Endothelial cell of umbilical vein (primary cell): ENCODE data around the gene NR2F6. TPM values are rescaled to one million over a fixed set of nuclear protein-coding genes. Genes with fewer than 3 reads are reported as not detected.

Experiments
- BruUV-seq: library from RNA; stranded (reverse); fragments of 400-500 nt; replicated peaks from 2 replicates; lab custom pipeline; 2021; lab: Mats Ljungman, UMichigan
- CTCF ChIA-PET: fragments of 300-600, 350-600 bp; sonication (Branson Sonifier 250); formaldehyde crosslinking; loops from one replicate; lab custom pipeline; 2021; ENCODE audit warnings: antibody characterized with exemption, inconsistent platforms; lab: Charles Lee
- POLR2A ChIA-PET: fragments of 300-600, 350-600 bp; sonication (Branson Sonifier 250); formaldehyde crosslinking; loops from one replicate; lab custom pipeline; 2021; ENCODE audit warnings: antibody characterized with exemption, inconsistent platforms; lab: Charles Lee
- DNase-seq: peaks from one replicate; pipeline ENCODE4 v3.0.0-alpha.2; 2011; ENCODE audit warnings: low read depth, low spot score
- FAIRE-seq: peaks from 2 replicates; lab custom pipeline; 2011; peaks lifted over from hg19 to GRCh38; lab: Jason Lieb, UNC
- H2AFZ ChIP-seq: 2 replicates; pipeline ENCODE4 v1.6.0; 2012; ENCODE audit warnings: low read depth, low read length, control low read depth, inconsistent platforms
- H3K27ac ChIP-seq: 2 replicates; pipeline ENCODE4 v1.5.1; 2011; ENCODE audit warnings: low read depth, mild to moderate bottlenecking, control low read depth, low read length, moderate library complexity; ENCODE audit not compliant: insufficient read depth
- H3K27me3 ChIP-seq, 2 experiments: 2 replicates each; pipeline versions ENCODE4 v1.6.0 to v1.6.1; 2011; ENCODE audit warnings: low read length in 2 of 2, mixed read lengths in 1 of 2; ENCODE audit not compliant: control insufficient read depth in 2 of 2, insufficient read depth in 2 of 2
- H3K36me3 ChIP-seq, 2 experiments: 2 replicates in 1 of 2; 3 replicates in 1 of 2; pipeline ENCODE4 v1.5.1; 2011; ENCODE audit warnings: low read length in 2 of 2, mild to moderate bottlenecking in 1 of 2, moderate library complexity in 1 of 2; ENCODE audit not compliant: control insufficient read depth in 2 of 2, insufficient read depth in 2 of 2; ENCODE audit errors: extremely low read depth in 1 of 2
- H3K4me1 ChIP-seq: 3 replicates; pipeline ENCODE4 v1.5.1; 2011; ENCODE audit warnings: mild to moderate bottlenecking, low read length; ENCODE audit not compliant: control insufficient read depth, insufficient read depth; ENCODE audit errors: extremely low read depth
- H3K4me2 ChIP-seq: 2 replicates; pipeline ENCODE4 v1.6.1; 2011; ENCODE audit warnings: low read length, control low read depth, mixed read lengths; ENCODE audit not compliant: insufficient read depth
- H3K4me3 ChIP-seq, 3 experiments: fragments of 200-600 bp in 1 of 3; sonication (generic), shearing (Covaris generic) in 1 of 3; replicated peaks in 1 of 3; 2 replicates each; pipeline ENCODE4 v1.5.1; 2011 to 2016; ENCODE audit warnings: control low read depth in 3 of 3, low read length in 3 of 3, mild to moderate bottlenecking in 2 of 3, inconsistent platforms in 1 of 3, low read depth in 1 of 3, moderate library complexity in 1 of 3; ENCODE audit not compliant: insufficient read depth in 1 of 3
- H3K79me2 ChIP-seq: 2 replicates; pipeline ENCODE4 v1.6.0; 2012; ENCODE audit warnings: low read length, inconsistent platforms; ENCODE audit not compliant: control insufficient read depth, insufficient read depth
- H3K9ac ChIP-seq: replicated peaks from 2 replicates; pipeline ENCODE3; 2011; ENCODE audit warnings: low read length, control low read depth; ENCODE audit not compliant: insufficient read depth; ENCODE audit errors: extremely low read depth
- H3K9me1 ChIP-seq: replicated peaks from 3 replicates; pipeline ENCODE4 v1.6.0; 2011; ENCODE audit warnings: mild to moderate bottlenecking, low read length; ENCODE audit not compliant: control insufficient read depth, insufficient read depth; ENCODE audit errors: extremely low read depth
- H3K9me3 ChIP-seq: replicated peaks from 2 replicates; pipeline ENCODE4 v1.5.1; 2012; ENCODE audit warnings: low read length, inconsistent platforms; ENCODE audit not compliant: control insufficient read depth, insufficient read depth
- H4K20me1 ChIP-seq: replicated peaks from 2 replicates; pipeline ENCODE3; 2011; ENCODE audit warnings: mild to moderate bottlenecking, low read length; ENCODE audit not compliant: control insufficient read depth, insufficient read depth; ENCODE audit errors: extremely low read depth
- CTCF ChIP-seq, 2 donors: IDR thresholded peaks; 1 replicate in 1 of 2; 2 replicates in 1 of 2; pipeline ENCODE4 v1.5.1; 2011; ENCODE audit warnings: low read length in 2 of 2, mild to moderate bottlenecking in 2 of 2, moderate library complexity in 2 of 2, control low read depth in 1 of 2, inconsistent platforms in 1 of 2, low read depth in 1 of 2; ENCODE audit not compliant: insufficient read depth in 1 of 2; ENCODE audit errors: extremely low read depth in 1 of 2
- EZH2 ChIP-seq: IDR thresholded peaks from 2 replicates; pipeline ENCODE4 v1.6.1; 2012; ENCODE audit warnings: borderline replicate concordance, low read depth, mild to moderate bottlenecking, moderate library complexity, low read length, inconsistent platforms; ENCODE audit not compliant: severe bottlenecking
- MYC ChIP-seq: IDR thresholded peaks from one replicate; pipeline ENCODE4 v1.6.1; 2011; ENCODE audit warnings: mild to moderate bottlenecking, low read depth, low read length
- POLR2AphosphoS5 ChIP-seq: IDR thresholded peaks from 2 replicates; pipeline ENCODE4 v1.6.1; 2012; ENCODE audit warnings: low read depth, mild to moderate bottlenecking, control low read depth, low read length, moderate library complexity; ENCODE audit not compliant: insufficient read depth
- dilution Hi-C: fragments of 300-500 bp; cut with MboI; formaldehyde crosslinking; loops from one replicate; pipeline ENCODE4 v1.15.0; 2019; ENCODE audit warnings: low sequenced_read_pairs; ENCODE audit not compliant: extremely low pct_ligation_motif_present
- intact Hi-C: fragments of 100-400 bp; cut with micrococcal nuclease; formaldehyde crosslinking; loops from one replicate; pipeline ENCODE4 v1.10.0; 2022
- polyA plus RNA-seq, 4 experiments: library from polyadenylated mRNA; depleted of rRNA in 3 of 4; stranded (reverse) in 3 of 4; unstranded in 1 of 4; fragments of >200 nt; gene quantifications; 2 replicates each; pipeline versions ENCODE4 v1.2.1 to v1.2.3, GENCODE V29; 2011 to 2012; ENCODE audit warnings: missing spikeins in 1 of 4
- total RNA-seq: library from RNA; stranded (reverse); gene quantifications from 2 replicates; pipeline ENCODE4 v1.2.3, GENCODE V29; 2021

Gene NR2F6
- total and polyA plus RNA-seq, 2 donors (not counting 3 experiments of a cell fraction or from before 2014, with no cell fraction given): 36.1 to 38.9 TPM

- H3K36me3 ChIP-seq: peaks cover 0 to 53% of the 10 kb centered on the region in 2 experiments
- no peak overlapping the region for H3K27ac ChIP-seq
- no peaks in the 10 kb centered on the region for H3K9me1 ChIP-seq
- H4K20me1 ChIP-seq: no peaks in the 10 kb centered on the region
- no peak overlapping the region for H3K4me3 ChIP-seq
- no peak for TF ChIP-seq POLR2AphosphoS5
- TF ChIP-seq EZH2: no peak
- POLR2A ChIA-PET: no interaction called here
- H3K27me3 ChIP-seq: no peaks in the 10 kb centered on the region
- DNase-seq: no peak
- BruUV-seq: no TSS peak
- H3K9ac ChIP-seq: no peak overlapping the region
- no peaks in the 10 kb centered on the region for H3K9me3 ChIP-seq
- dilution Hi-C loops (no loop called here), intact Hi-C loops (no loop called here)
- H3K4me1 ChIP-seq: peaks cover 6% of the 10 kb centered on the region
- CTCF ChIA-PET: interaction anchor here (3.3 kb wide), 1 partner anchor 29 kb away, joined by 13 read pairs; no protein-coding TSS in a partner anchor
- H2AFZ ChIP-seq: no peak overlapping the region
- no peak for FAIRE-seq
- no peaks in the 10 kb centered on the region for H3K79me2 ChIP-seq
- H3K4me2 ChIP-seq: no peak overlapping the region
Observed at GRCh38 chr19:17206736-17207581, 38.8 kb downstream of the NR2F6 start.

- no peak for FAIRE-seq
Observed at GRCh38 chr19:17205237-17206140, 40.2 kb downstream of the NR2F6 start.

More at GRCh38 chr19:17205237-17206140, 40.2 kb downstream of the NR2F6 start:
- H4K20me1 ChIP-seq: no peaks in the 10 kb centered on the region
- intact Hi-C loops: loop anchor here (1.0 kb wide), 2 partner anchors 30 to 77 kb away; no protein-coding TSS in a partner anchor
- no peaks in the 10 kb centered on the region for H3K79me2 ChIP-seq
- no peaks in the 10 kb centered on the region for H3K9me3 ChIP-seq
- H3K27ac ChIP-seq: no peak overlapping the region
- no peak overlapping the region for H3K4me2 ChIP-seq
- H3K9ac ChIP-seq: no peak overlapping the region
- no peaks in the 10 kb centered on the region for H3K27me3 ChIP-seq
- no peak overlapping the region for H3K4me3 ChIP-seq
- H3K4me1 ChIP-seq: peaks cover 6% of the 10 kb centered on the region
- dilution Hi-C loops: no loop called here
- ChIA-PET POLR2A (interaction anchor here (0.6 kb wide), 1 partner anchor 37 kb away, joined by 5 read pairs; no protein-coding TSS in a partner anchor), CTCF (interaction anchor here (0.7 to 3.3 kb wide), 10 partner anchors 10 to 100 kb away, joined by 3 to 13 read pairs (median 6); partner anchors contain the start of genes MRPL34 and USE1)
- peaks cover 7 to 60% of the 10 kb centered on the region in 2 experiments for H3K36me3 ChIP-seq
- TF ChIP-seq MYC: no peak
- peak; percentile 65 to 83 for TF ChIP-seq CTCF (IDR thresholded peaks at IDR 0.05; ENCODE audit: extremely low read depth in 1 of 2, insufficient read depth in 1 of 2, low read depth in 1 of 2, low read length in 2 of 2)
- no peak overlapping the region for H2AFZ ChIP-seq
- H3K9me1 ChIP-seq: no peaks in the 10 kb centered on the region
- DNase-seq: peak; percentile 50
- no TSS peak for BruUV-seq
